Measurements from ENCODE around the gene NT5C3A. TPM values are rescaled to one million over a fixed set of nuclear protein-coding genes. Genes with fewer than 3 reads are reported as not detected.

Gene NT5C3A
- total and polyA plus RNA-seq, 2 donors from 2014 or later: 22.2 to 29.0 TPM

GRCh38 chr7:33070831-33071230, 8.3 kb upstream of the NT5C3A start:
- Histone ChIP-seq H3K4me1 (ENCODE audit: control insufficient read depth in 2 of 3, insufficient read depth in 2 of 3, low read depth in 1 of 3, low read length in 3 of 3) (no peaks in the 10 kb centered on the region), H3K9ac (ENCODE audit: low read length in 3 of 3) (no peak overlapping the region), H3K27me3 (ENCODE audit: control insufficient read depth, insufficient read depth, low read length) (no peaks in the 10 kb centered on the region), H3K9me3 (ENCODE audit: control insufficient read depth in 2 of 3, insufficient read depth in 1 of 3, low read length in 3 of 3) (peaks cover 0 to 11% (median 0%) of the 10 kb centered on the region in 3 donors), H3K4me3 (ENCODE audit: low read length in 3 of 3) (no peak overlapping the region), H3K27ac (ENCODE audit: low read depth in 2 of 2, low read length in 2 of 2) (no peak overlapping the region), H3K36me3 (ENCODE audit: control insufficient read depth in 2 of 3, insufficient read depth in 3 of 3, low read length in 3 of 3) (no peaks in the 10 kb centered on the region)
- intact Hi-C loops (cut with DNase I): no loop called here
- DNase-seq (no peak), FAIRE-seq (no peak)
- TF ChIP-seq, protein P1, sequence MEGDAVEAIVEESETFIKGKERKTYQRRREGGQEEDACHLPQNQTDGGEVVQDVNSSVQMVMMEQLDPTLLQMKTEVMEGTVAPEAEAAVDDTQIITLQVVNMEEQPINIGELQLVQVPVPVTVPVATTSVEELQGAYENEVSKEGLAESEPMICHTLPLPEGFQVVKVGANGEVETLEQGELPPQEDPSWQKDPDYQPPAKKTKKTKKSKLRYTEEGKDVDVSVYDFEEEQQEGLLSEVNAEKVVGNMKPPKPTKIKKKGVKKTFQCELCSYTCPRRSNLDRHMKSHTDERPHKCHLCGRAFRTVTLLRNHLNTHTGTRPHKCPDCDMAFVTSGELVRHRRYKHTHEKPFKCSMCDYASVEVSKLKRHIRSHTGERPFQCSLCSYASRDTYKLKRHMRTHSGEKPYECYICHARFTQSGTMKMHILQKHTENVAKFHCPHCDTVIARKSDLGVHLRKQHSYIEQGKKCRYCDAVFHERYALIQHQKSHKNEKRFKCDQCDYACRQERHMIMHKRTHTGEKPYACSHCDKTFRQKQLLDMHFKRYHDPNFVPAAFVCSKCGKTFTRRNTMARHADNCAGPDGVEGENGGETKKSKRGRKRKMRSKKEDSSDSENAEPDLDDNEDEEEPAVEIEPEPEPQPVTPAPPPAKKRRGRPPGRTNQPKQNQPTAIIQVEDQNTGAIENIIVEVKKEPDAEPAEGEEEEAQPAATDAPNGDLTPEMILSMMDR (IDR thresholded peaks at IDR 0.05; ENCODE audit: borderline replicate concordance, extremely low read depth, insufficient read depth): no peak

- no peak overlapping the region for H3K4me3 ChIP-seq (ENCODE audit: low read length in 3 of 3)
- no peak overlapping the region for H3K9ac ChIP-seq (ENCODE audit: low read length in 3 of 3)
- intact Hi-C loops (cut with DNase I): no loop called here
- TF ChIP-seq, protein P1 (IDR thresholded peaks at IDR 0.05; ENCODE audit: borderline replicate concordance, extremely low read depth, insufficient read depth): no peak
- H3K27ac ChIP-seq (ENCODE audit: low read depth in 2 of 2, low read length in 2 of 2): no peak overlapping the region
- no peak for DNase-seq
- H3K4me1 ChIP-seq (ENCODE audit: control insufficient read depth in 2 of 3, insufficient read depth in 2 of 3, low read depth in 1 of 3, low read length in 3 of 3): no peaks in the 10 kb centered on the region
- H3K9me3 ChIP-seq (ENCODE audit: control insufficient read depth in 2 of 3, insufficient read depth in 1 of 3, low read length in 3 of 3): peaks cover 0 to 13% (median 0%) of the 10 kb centered on the region in 3 donors
- H3K36me3 ChIP-seq (ENCODE audit: control insufficient read depth in 2 of 3, insufficient read depth in 3 of 3, low read length in 3 of 3): no peaks in the 10 kb centered on the region
- no peaks in the 10 kb centered on the region for H3K27me3 ChIP-seq (ENCODE audit: control insufficient read depth, insufficient read depth, low read length)
- no peak for FAIRE-seq
These were observed 7.7 kb upstream of the NT5C3A start for GRCh38 chr7:33070277-33070676.

DNA sequence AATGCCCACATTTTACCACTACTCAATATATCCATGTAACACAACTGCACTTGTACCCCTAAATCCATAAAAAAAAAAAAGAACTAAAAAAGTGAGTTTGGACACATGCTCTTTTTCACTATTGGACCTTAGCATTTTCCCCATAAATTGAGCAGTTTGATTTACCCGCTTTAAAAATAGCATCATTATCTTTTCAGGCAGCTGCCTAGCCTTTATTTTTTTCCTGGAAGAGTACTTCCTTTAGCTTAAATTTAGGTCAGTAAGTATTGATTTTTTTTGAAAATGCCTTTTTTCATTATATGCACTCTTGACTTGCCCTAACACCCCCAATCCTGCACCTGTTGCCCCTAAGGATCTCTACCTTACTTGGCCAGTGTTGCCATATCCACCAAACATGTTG, 5.3 kb upstream of the NT5C3A start:
- Histone ChIP-seq H3K27ac (ENCODE audit: low read depth in 2 of 2, low read length in 2 of 2) (no peak overlapping the region), H3K9me3 (ENCODE audit: control insufficient read depth in 2 of 3, insufficient read depth in 1 of 3, low read length in 3 of 3) (peaks cover 0 to 13% (median 0%) of the 10 kb centered on the region in 3 donors), H3K9ac (ENCODE audit: low read length in 3 of 3) (no peak overlapping the region), H3K4me1 (ENCODE audit: control insufficient read depth in 2 of 3, insufficient read depth in 2 of 3, low read depth in 1 of 3, low read length in 3 of 3) (peaks cover 0 to 2% (median 0%) of the 10 kb centered on the region in 3 donors), H3K4me3 (ENCODE audit: low read length in 3 of 3) (no peak overlapping the region), H3K36me3 (ENCODE audit: control insufficient read depth in 2 of 3, insufficient read depth in 3 of 3, low read length in 3 of 3) (no peaks in the 10 kb centered on the region), H3K27me3 (ENCODE audit: control insufficient read depth, insufficient read depth, low read length) (no peaks in the 10 kb centered on the region)
- intact Hi-C loops (cut with DNase I): no loop called here
- FAIRE-seq: no peak
- TF ChIP-seq, protein P1 (IDR thresholded peaks at IDR 0.05; ENCODE audit: borderline replicate concordance, extremely low read depth, insufficient read depth): no peak
- DNase-seq: no peak

DNA sequence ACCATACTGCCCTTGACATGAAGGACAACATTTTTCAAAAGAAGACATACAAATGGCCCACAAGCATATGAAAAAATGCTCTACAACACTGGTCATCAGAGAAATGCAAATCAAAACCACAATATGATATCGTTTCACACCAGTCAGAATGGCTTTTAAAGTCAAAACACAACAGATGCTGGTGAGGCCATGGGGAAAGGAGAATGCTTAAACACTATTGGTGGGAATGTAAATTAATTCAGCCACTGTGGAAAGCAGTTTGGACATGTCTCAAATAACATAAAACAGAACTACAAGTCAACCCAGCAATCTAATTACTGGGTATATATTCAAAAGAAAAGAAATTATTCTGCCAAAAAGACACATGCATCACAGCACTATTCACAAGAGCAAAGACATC, 4.2 kb upstream of the NT5C3A start:
- intact Hi-C loops (cut with DNase I): no loop called here
- H3K9me3 ChIP-seq (ENCODE audit: control insufficient read depth in 2 of 3, insufficient read depth in 1 of 3, low read length in 3 of 3): peaks cover 0 to 13% (median 0%) of the 10 kb centered on the region in 3 donors
- H3K4me1 ChIP-seq (ENCODE audit: control insufficient read depth in 2 of 3, insufficient read depth in 2 of 3, low read depth in 1 of 3, low read length in 3 of 3): peaks cover 0 to 2% (median 0%) of the 10 kb centered on the region in 3 donors
- TF ChIP-seq, protein P1 (IDR thresholded peaks at IDR 0.05; ENCODE audit: borderline replicate concordance, extremely low read depth, insufficient read depth): no peak
- no peak overlapping the region for H3K4me3 ChIP-seq (ENCODE audit: low read length in 3 of 3)
- FAIRE-seq (no peak), DNase-seq (no peak)
- no peak overlapping the region for H3K27ac ChIP-seq (ENCODE audit: low read depth in 2 of 2, low read length in 2 of 2)
- no peak overlapping the region for H3K9ac ChIP-seq (ENCODE audit: low read length in 3 of 3)
- H3K27me3 ChIP-seq (ENCODE audit: control insufficient read depth, insufficient read depth, low read length): no peaks in the 10 kb centered on the region
- H3K36me3 ChIP-seq (ENCODE audit: control insufficient read depth in 2 of 3, insufficient read depth in 3 of 3, low read length in 3 of 3): no peaks in the 10 kb centered on the region

All from kidney (tissue), 14 donors.